Measurements from ENCODE around the gene PRDX1. TPM values are rescaled to one million over a fixed set of nuclear protein-coding genes. Genes with fewer than 3 reads are reported as not detected.

PRDX1 gene
- total RNA-seq, 2 experiments from 2014 or later = 225 to 412 TPM

GRCh38 chr1:45465277-45465676 lies 56.4 kb downstream of the PRDX1 start:
- no peak overlapping the region for H3K4me3 Mint-ChIP-seq
- H3K36me3 Mint-ChIP-seq = no peaks in the 10 kb centered on the region
- no peak for ATAC-seq
- H3K4me1 Mint-ChIP-seq = peaks cover 6% of the 10 kb centered on the region
- DNase-seq = no peak
- CTCF ChIA-PET = no interaction called here
- H3K27ac Mint-ChIP-seq = no peak overlapping the region
- no peaks in the 10 kb centered on the region for H3K27me3 Mint-ChIP-seq
- no peaks in the 10 kb centered on the region for H3K9me3 Mint-ChIP-seq (ENCODE audit: low read depth)

Other genes starting within 250 kb of the PRDX1 start
- 10 to 100 TPM; 16.3 to 23.4 TPM for gene HPDL, start 195.0 kb downstream of the PRDX1 start, total RNA-seq
- gene TOE1, start 181.7 kb downstream of the PRDX1 start, total RNA-seq = 10 to 100 TPM; 21.4 to 26.5 TPM
- gene MUTYH, start 181.4 kb downstream of the PRDX1 start, total RNA-seq = 10 to 100 TPM; 65.3 to 67.2 TPM
- gene TESK2, start 30.7 kb downstream of the PRDX1 start, total RNA-seq = 1 to 10 TPM; 3.0 to 4.4 TPM
- 1 to 10 TPM; 7.8 to 7.9 TPM for gene CCDC163, start 21.8 kb downstream of the PRDX1 start, total RNA-seq
- 1 to 10 TPM; 7.3 to 8.4 TPM for gene MMACHC, start 21.6 kb downstream of the PRDX1 start, total RNA-seq
- gene AKR1A1, start 28.9 kb upstream of the PRDX1 start, total RNA-seq = 100 to 1,000 TPM; 137 to 150 TPM
- 100 to 1,000 TPM; 233 to 256 TPM for gene NASP, start 62.2 kb upstream of the PRDX1 start, total RNA-seq
- gene CCDC17, start 102.2 kb upstream of the PRDX1 start, total RNA-seq = 1 to 10 TPM; 2.5 to 3.9 TPM
- 100 to 1,000 TPM; 110 to 111 TPM for gene GPBP1L1, start 164.6 kb upstream of the PRDX1 start, total RNA-seq
- 10 to 100 TPM; 20.9 to 24.0 TPM for gene TMEM69, start 166.3 kb upstream of the PRDX1 start, total RNA-seq
- 10 to 100 TPM; 10.8 to 12.3 TPM for gene IPP, start 228.8 kb upstream of the PRDX1 start, total RNA-seq

Data from activated CD8-positive, alpha-beta memory T cell treated with anti-CD3 and anti-CD28 coated beads, Interleukin-2, amount 10 ng/mL, durations not matched to agents 7 days and 5 days (primary cell).